ENCODE measurements around the gene ARVCF. TPM values are rescaled to one million over a fixed set of nuclear protein-coding genes. Genes with fewer than 3 reads are reported as not detected.

ARVCF gene
- total and polyA plus RNA-seq, 9 of the 15 experiments (the other 6 are each of a cell fraction or from before 2014, with no cell fraction given) = 0.03 to 97.4 (median 15.6) TPM

DNA sequence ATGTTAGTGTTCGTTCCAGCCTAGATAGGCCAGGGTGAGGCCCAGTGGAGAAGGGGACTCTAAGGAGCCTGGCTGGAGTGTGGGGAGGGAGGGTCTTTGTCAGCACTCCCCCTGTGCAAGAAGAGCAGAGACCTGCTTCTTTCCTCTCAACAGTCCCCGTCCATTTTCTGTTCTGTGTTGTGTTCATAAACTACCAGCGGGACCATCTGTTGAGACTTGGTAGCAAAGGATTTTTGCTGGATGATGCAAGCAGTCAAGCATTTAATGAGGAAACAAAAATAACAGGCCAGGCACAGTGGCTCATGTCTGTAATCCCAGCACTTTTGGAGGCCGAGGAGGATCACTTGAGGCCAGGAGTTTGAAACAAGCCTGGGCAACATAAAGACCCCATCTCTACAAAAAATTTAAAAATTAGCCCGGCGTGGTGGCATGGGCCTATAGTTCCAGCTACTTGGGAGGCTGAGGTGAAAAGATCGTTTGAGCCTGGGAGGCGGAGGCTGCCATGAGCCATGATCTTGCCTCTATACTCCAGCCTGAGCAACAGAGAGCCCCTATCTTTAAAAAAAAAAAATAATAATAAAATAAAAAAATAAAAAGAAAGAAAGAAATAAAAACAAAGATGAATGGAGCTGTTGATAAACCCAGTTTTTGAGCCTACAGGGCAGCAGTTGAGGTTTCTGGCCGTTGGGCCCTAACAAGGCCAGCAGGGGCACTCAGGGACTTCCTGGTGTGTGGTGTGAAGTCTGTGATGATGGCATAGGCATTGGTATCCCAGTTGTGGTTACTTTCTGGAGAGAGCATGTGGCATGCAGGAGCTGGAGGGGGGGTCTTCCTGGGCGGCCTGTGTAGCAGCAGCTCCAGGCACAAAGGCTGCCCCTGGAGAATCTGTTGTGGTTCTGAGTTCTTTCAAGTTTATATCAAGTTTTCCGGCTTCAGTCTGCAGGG, 73.3 kb downstream of the ARVCF start (continued):
- TF ChIP-seq ZNF830 (CRISPR knock-in tag; IDR thresholded peaks at IDR 0.05) (0 out of 2 replicates have a peak, but pooled peaks have one; percentile 42), SREBF1 (IDR thresholded peaks at IDR 0.05; ENCODE audit: borderline replicate concordance, low read depth, low read length) (peak; percentile 1; the same call in 1 of the 2 replicates), ZNF445 (CRISPR knock-in tag; IDR thresholded peaks at IDR 0.05; ENCODE audit: low read depth) (peak; percentile 60; the same call in 1 of the 2 replicates), POLR2AphosphoS2 (IDR thresholded peaks at IDR 0.05; ENCODE audit: low read length) (no peak), RNF219 (CRISPR knock-in tag; IDR thresholded peaks at IDR 0.05) (no peak), CEBPB (tag; IDR thresholded peaks at IDR 0.05) (peak; percentile 88), RBBP5 (IDR thresholded peaks at IDR 0.05; ENCODE audit: borderline replicate concordance, insufficient read depth, low read length, poor library complexity, severe bottlenecking) (no peak), GATAD2A (IDR thresholded peaks at IDR 0.05) (no peak), ERF (CRISPR knock-in tag; IDR thresholded peaks at IDR 0.05) (peak; percentile 96), EGR1 (conservative IDR thresholded peaks at IDR 0.05) (no peak), NCOA4 (IDR thresholded peaks at IDR 0.05; ENCODE audit: partially characterized antibody) (no peak), MAFG (tag; conservative IDR thresholded peaks at IDR 0.05) (no peak), SRSF7 (optimal IDR thresholded peaks at IDR 0.05; ENCODE audit: low read depth, low read length) (no peak), TAF15 (IDR thresholded peaks at IDR 0.05; ENCODE audit: low read depth, low read length) (no peak), PHB (CRISPR knock-in tag; IDR thresholded peaks at IDR 0.05) (0 out of 2 replicates have a peak, but pooled peaks have one; percentile 33), SAFB (IDR thresholded peaks at IDR 0.05; ENCODE audit: borderline replicate concordance, low read depth, low read length) (no peak), C11orf30 (IDR thresholded peaks at IDR 0.05; ENCODE audit: low read depth) (no peak)
- TF ChIP-seq, protein P1, sequence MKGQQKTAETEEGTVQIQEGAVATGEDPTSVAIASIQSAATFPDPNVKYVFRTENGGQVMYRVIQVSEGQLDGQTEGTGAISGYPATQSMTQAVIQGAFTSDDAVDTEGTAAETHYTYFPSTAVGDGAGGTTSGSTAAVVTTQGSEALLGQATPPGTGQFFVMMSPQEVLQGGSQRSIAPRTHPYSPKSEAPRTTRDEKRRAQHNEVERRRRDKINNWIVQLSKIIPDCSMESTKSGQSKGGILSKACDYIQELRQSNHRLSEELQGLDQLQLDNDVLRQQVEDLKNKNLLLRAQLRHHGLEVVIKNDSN (CRISPR knock-in tag; IDR thresholded peaks at IDR 0.05) = no peak
- TF ChIP-seq, protein P2, sequence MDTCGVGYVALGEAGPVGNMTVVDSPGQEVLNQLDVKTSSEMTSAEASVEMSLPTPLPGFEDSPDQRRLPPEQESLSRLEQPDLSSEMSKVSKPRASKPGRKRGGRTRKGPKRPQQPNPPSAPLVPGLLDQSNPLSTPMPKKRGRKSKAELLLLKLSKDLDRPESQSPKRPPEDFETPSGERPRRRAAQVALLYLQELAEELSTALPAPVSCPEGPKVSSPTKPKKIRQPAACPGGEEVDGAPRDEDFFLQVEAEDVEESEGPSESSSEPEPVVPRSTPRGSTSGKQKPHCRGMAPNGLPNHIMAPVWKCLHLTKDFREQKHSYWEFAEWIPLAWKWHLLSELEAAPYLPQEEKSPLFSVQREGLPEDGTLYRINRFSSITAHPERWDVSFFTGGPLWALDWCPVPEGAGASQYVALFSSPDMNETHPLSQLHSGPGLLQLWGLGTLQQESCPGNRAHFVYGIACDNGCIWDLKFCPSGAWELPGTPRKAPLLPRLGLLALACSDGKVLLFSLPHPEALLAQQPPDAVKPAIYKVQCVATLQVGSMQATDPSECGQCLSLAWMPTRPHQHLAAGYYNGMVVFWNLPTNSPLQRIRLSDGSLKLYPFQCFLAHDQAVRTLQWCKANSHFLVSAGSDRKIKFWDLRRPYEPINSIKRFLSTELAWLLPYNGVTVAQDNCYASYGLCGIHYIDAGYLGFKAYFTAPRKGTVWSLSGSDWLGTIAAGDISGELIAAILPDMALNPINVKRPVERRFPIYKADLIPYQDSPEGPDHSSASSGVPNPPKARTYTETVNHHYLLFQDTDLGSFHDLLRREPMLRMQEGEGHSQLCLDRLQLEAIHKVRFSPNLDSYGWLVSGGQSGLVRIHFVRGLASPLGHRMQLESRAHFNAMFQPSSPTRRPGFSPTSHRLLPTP (IDR thresholded peaks at IDR 0.05; ENCODE audit: borderline replicate concordance, extremely low read depth, insufficient read length) = no peak
- TF ChIP-seq, protein P3, sequence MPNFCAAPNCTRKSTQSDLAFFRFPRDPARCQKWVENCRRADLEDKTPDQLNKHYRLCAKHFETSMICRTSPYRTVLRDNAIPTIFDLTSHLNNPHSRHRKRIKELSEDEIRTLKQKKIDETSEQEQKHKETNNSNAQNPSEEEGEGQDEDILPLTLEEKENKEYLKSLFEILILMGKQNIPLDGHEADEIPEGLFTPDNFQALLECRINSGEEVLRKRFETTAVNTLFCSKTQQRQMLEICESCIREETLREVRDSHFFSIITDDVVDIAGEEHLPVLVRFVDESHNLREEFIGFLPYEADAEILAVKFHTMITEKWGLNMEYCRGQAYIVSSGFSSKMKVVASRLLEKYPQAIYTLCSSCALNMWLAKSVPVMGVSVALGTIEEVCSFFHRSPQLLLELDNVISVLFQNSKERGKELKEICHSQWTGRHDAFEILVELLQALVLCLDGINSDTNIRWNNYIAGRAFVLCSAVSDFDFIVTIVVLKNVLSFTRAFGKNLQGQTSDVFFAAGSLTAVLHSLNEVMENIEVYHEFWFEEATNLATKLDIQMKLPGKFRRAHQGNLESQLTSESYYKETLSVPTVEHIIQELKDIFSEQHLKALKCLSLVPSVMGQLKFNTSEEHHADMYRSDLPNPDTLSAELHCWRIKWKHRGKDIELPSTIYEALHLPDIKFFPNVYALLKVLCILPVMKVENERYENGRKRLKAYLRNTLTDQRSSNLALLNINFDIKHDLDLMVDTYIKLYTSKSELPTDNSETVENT (CRISPR knock-in tag; IDR thresholded peaks at IDR 0.05) = no peak

All from K562 (cell line).